HCEC 1CT (cell line): ENCODE data around the gene HAPLN3.
A peak's percentile ranks its signal among the peaks of the same experiment; 100 is the strongest.

Experiments used
- DNase-seq: peaks from one replicate; pipeline ENCODE4 v3.0.0-alpha.2; 2017

Gene HAPLN3

DNA sequence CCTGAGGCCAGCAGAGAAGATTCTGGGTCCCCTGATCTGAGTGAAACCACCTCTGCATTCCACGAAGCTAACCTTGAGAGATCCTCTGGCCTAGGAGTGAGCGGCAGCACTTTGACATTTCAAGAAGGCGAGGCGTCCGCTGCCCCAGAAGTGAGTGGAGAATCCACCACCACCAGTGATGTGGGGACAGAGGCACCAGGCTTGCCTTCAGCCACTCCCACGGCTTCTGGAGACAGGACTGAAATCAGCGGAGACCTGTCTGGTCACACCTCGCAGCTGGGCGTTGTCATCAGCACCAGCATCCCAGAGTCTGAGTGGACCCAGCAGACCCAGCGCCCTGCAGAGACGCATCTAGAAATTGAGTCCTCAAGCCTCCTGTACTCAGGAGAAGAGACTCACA lies 36.4 kb downstream of the HAPLN3 start:
- no peak for DNase-seq

DNA sequence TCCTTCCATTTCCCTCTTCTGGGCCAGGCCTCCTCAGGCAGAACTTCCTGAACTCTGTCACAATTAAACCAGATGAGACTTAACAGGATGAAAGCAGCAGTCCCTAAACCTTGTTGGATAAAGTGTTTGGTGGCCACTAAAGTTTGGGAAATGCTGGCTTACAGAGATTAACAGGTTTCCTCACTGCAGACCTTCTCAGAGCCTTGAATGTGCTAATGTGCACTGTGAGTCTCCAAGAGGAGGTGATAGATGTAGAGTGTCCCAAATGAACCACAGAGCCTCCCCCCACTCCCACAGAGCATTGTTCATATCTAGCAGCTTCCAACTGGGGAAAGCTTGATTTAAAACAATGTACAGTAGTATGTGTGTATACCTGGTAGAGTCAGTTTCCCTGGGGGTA lies 42.9 kb downstream of the HAPLN3 start:
- no peak for DNase-seq

DNA sequence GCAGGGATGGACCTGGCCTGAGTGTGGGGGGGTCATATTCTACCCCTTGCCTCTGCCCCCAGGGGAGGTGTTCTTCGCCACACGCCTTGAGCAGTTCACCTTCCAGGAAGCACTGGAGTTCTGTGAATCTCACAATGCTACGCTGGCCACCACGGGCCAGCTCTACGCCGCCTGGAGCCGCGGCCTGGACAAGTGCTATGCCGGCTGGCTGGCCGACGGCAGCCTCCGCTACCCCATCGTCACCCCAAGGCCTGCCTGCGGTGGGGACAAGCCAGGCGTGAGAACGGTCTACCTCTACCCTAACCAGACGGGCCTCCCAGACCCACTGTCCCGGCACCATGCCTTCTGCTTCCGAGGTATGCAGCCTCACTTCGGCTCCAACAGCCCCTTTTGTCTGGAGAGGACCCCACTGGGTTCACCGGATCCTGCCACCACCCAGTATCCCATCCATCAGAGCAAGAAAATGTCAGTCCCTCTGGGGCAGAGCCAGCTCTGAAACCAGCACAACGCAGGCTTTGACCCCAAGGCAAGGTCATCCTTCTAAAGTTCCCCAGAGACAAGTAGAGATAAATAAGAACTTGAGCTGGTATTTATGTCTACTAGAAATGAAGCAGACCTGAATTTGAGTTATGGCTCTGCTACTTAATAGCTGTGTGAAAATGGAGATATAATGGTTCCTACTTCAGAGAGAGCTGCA lies 45.8 kb downstream of the HAPLN3 start:
- DNase-seq: no peak

- DNase-seq: no peak
Measured at GRCh38 chr15:88848203-88848602, 47.1 kb downstream of the HAPLN3 start.

DNA sequence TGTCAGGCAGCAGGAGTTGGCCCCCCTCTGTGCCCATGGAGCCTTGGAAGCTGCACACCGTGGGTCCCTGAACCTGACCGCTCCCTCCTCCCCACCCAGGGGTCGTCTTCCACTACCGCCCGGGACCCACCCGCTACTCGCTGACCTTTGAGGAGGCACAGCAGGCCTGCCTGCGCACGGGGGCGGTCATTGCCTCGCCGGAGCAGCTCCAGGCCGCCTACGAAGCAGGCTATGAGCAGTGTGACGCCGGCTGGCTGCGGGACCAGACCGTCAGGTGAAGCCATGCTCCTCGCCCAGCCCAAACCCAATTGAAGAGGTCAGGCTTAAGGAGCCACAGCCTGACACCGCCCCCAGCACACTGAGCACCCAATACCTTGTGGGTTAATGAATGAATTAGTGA lies 48.2 kb downstream of the HAPLN3 start:
- DNase-seq: no peak

DNA sequence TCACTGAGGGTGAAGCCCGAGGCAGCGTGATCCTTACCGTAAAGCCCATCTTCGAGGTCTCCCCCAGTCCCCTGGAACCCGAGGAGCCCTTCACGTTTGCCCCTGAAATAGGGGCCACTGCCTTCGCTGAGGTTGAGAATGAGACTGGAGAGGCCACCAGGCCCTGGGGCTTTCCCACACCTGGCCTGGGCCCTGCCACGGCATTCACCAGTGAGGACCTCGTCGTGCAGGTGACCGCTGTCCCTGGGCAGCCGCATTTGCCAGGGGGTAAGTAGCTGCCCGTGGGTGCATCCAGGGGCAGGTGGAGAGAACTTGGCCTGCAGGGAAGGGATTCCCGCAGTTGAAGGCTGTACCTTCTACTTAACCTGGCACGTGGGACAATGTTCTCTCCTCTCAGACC lies 49.7 kb downstream of the HAPLN3 start:
- DNase-seq: no peak

- no peak for DNase-seq
Measured at GRCh38 chr15:88844749-88845386, 50.5 kb downstream of the HAPLN3 start.

- no peak for DNase-seq
Measured at GRCh38 chr15:88843334-88843733, 52.0 kb downstream of the HAPLN3 start.

DNA sequence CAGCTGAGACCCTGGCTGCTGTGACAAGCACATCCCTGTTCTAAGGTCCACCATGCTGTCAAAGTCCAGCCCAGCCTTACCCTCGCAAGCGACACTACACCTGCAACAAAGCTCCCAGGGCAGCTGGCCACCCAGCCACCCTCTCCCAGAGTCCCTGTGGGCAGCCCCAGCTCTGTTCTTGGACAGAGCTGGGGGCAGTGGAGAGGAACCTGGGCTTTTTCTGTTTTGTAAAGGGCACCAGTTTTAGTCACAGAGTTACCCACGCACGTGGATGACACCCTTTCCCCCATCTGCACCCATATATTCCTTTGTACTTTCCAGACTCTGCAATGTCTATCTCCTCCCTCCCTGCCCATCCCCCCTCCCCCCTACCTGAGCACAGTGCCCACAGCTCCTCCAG lies 53.2 kb downstream of the HAPLN3 start:
- DNase-seq: no peak

GRCh38 chr15:88841236-88841635 lies 54.1 kb downstream of the HAPLN3 start:
- DNase-seq: no peak

- DNase-seq: no peak
Measured at GRCh38 chr15:88839961-88840360, 55.4 kb downstream of the HAPLN3 start.

GRCh38 chr15:88839146-88839545 lies 56.2 kb downstream of the HAPLN3 start:
- DNase-seq: no peak

DNA sequence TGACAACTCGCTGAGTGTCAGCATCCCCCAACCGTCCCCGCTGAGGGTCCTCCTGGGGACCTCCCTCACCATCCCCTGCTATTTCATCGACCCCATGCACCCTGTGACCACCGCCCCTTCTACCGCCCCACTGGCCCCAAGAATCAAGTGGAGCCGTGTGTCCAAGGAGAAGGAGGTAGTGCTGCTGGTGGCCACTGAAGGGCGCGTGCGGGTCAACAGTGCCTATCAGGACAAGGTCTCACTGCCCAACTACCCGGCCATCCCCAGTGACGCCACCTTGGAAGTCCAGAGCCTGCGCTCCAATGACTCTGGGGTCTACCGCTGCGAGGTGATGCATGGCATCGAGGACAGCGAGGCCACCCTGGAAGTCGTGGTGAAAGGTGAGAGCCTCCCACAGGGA lies 56.7 kb downstream of the HAPLN3 start:
- DNase-seq: no peak

DNA sequence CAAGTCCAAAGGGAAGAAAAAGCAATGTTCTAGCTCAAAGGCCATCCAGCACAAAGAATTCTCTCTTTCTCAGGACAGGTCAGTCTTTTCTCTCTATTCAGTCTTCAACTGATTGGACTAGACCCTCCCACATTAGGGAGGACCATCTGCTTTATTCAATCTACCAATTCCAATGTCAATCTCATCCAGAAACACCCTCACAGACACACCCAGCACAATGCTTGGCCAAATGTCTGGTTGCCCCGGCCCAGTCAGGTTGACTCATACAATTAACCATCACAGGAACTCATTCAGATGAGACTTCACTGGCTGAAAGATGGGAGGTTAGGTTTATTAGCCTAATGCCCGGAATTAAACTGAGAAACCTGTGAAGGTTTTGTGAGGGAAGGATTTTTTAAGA lies 59.7 kb downstream of the HAPLN3 start:
- DNase-seq: no peak

DNA sequence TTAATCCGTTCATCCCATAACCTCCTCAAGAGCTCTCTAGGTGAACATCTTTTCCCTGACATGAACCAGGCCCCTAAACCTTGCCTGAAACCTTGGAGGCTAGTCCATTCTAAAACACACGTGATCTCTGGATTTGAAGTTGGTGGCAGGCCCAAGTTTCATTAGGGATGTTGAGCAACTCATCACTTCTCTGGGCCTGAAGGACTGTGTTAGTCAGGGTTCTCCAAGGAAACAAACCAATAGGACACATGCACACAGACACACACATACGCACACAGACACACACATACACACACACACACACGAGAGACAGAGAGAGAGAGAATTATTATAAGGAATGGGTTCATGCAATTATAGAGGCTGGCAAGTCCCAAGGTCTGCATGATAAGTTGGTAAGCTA lies 60.2 kb downstream of the HAPLN3 start:
- no peak for DNase-seq

DNA sequence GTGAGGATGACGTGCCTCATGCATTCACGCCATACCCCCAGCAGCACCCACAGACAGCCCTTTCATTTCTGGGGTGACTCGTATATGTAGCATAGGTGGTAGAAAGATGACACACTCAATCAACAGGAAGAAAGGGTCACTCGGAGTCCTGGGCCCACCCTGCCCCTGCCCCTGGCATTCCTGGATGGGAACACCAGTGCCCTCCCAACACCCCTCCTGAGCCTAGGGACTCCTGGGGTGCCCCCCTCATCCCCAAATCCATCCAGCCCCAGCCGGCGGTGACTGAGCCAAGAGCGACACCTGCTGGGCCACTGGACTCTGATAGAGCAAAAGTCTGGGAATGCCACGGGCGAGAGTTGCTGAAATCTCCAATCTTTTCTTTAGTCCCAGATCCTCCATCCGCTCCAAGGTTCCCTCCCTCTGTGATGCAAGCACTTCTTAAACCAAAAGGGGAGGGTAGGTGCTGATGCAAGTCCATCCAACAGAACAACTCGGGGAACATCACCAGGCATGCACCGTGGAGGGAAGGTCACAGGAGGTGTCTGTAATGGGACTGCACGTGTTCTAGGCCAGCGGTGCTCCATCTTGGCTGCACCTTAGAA lies 61.0 kb downstream of the HAPLN3 start:
- peak; percentile 30 for DNase-seq

DNA sequence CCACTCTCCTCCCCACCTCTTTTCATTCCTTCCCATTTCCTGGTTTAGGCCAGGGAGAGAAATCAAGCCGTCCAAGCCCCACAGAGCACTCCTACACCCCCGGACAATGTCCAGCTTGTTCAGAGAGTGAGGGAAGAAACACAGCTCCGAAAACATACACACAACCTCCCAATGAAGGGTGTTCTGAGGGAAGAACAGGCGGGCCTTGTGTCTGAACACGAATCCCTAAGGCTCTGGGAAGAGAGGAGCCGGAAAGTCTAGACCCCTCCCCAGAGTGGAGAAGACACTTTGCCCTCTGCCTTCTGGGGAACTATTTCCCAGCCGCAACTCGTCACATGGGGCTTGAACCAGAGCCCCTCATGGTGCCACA lies 61.6 kb downstream of the HAPLN3 start:
- DNase-seq: no peak

- DNase-seq: no peak
Measured at GRCh38 chr15:88832820-88833730, 62.3 kb downstream of the HAPLN3 start.

- no peak for DNase-seq
Measured at GRCh38 chr15:88830016-88830415, 65.3 kb downstream of the HAPLN3 start.

DNA sequence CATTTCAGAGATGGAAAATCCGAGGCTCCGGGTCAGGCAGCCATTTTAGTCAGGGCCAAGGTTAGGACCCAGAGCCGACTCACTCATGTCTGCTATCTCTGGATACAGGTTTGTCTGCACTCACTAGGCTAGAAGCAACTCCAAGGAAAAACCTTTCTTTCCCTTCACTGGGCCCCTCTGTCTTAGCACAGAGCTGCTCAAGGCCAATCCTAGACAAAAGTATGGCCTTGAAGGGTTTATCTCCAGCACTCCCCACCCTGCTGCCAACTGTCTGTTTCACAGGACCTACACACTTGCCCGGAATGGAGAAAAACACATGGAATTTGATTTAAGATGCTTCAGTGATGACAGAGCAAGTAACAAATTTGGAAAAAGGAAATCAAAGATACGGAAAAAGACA lies 66.6 kb downstream of the HAPLN3 start:
- no peak for DNase-seq
